ENCODE data around the gene STPG2.

STPG2 gene

GRCh38 chr4:98094118-98094517 is 49.2 kb downstream of the STPG2 start:
- Histone ChIP-seq H3K9me2 (ENCODE audit: low read depth, low read length) (no peaks in the 10 kb centered on the region), H3F3A (ENCODE audit: insufficient read depth, low read length) (no peaks in the 10 kb centered on the region), H3K9ac (ENCODE audit: low read length) (no peak overlapping the region), H3K79me2 (ENCODE audit: insufficient read depth, low read length) (no peaks in the 10 kb centered on the region), H3K36me3 (ENCODE audit: insufficient read depth, low read length) (no peaks in the 10 kb centered on the region), H4K20me1 (ENCODE audit: insufficient read depth, low read length) (no peaks in the 10 kb centered on the region), H3K27ac (ENCODE audit: low read depth, low read length, poor library complexity, severe bottlenecking) (no peak overlapping the region), H3K27me3 (ENCODE audit: insufficient read depth, low read length) (no peaks in the 10 kb centered on the region), H3K4me3 (ENCODE audit: low read depth, low read length, poor library complexity, severe bottlenecking) (no peak overlapping the region), H2AFZ (ENCODE audit: low read length) (no peak overlapping the region), H3K4me2 (ENCODE audit: low read length) (no peak overlapping the region), H3K4me1 (ENCODE audit: insufficient read depth, low read length, severe bottlenecking) (no peaks in the 10 kb centered on the region), H3K9me3 (ENCODE audit: low read length) (no peaks in the 10 kb centered on the region)
- no peak for TF ChIP-seq CTCF (IDR thresholded peaks at IDR 0.05; ENCODE audit: low read length)
- no peak for TF ChIP-seq EZH2 (IDR thresholded peaks at IDR 0.05; ENCODE audit: borderline replicate concordance, low read length)

GRCh38 chr4:98093662-98094061 is 49.6 kb downstream of the STPG2 start:
- Histone ChIP-seq H3F3A (ENCODE audit: insufficient read depth, low read length) (no peaks in the 10 kb centered on the region), H3K9me3 (ENCODE audit: low read length) (no peaks in the 10 kb centered on the region), H3K4me1 (ENCODE audit: insufficient read depth, low read length, severe bottlenecking) (no peaks in the 10 kb centered on the region), H3K4me3 (ENCODE audit: low read depth, low read length, poor library complexity, severe bottlenecking) (no peak overlapping the region), H3K79me2 (ENCODE audit: insufficient read depth, low read length) (no peaks in the 10 kb centered on the region), H3K9me2 (ENCODE audit: low read depth, low read length) (no peaks in the 10 kb centered on the region), H3K27ac (ENCODE audit: low read depth, low read length, poor library complexity, severe bottlenecking) (no peak overlapping the region), H2AFZ (ENCODE audit: low read length) (no peak overlapping the region), H3K36me3 (ENCODE audit: insufficient read depth, low read length) (no peaks in the 10 kb centered on the region), H4K20me1 (ENCODE audit: insufficient read depth, low read length) (no peaks in the 10 kb centered on the region), H3K9ac (ENCODE audit: low read length) (no peak overlapping the region), H3K27me3 (ENCODE audit: insufficient read depth, low read length) (no peaks in the 10 kb centered on the region), H3K4me2 (ENCODE audit: low read length) (no peak overlapping the region)
- TF ChIP-seq EZH2 (IDR thresholded peaks at IDR 0.05; ENCODE audit: borderline replicate concordance, low read length) (no peak), CTCF (IDR thresholded peaks at IDR 0.05; ENCODE audit: low read length) (no peak)

GRCh38 chr4:98092833-98093439 is 50.3 kb downstream of the STPG2 start:
- Histone ChIP-seq H3K4me1 (ENCODE audit: insufficient read depth, low read length, severe bottlenecking) (no peaks in the 10 kb centered on the region), H4K20me1 (ENCODE audit: insufficient read depth, low read length) (no peaks in the 10 kb centered on the region), H3K36me3 (ENCODE audit: insufficient read depth, low read length) (no peaks in the 10 kb centered on the region), H3K4me2 (ENCODE audit: low read length) (no peak overlapping the region), H3F3A (ENCODE audit: insufficient read depth, low read length) (no peaks in the 10 kb centered on the region), H3K27ac (ENCODE audit: low read depth, low read length, poor library complexity, severe bottlenecking) (no peak overlapping the region), H3K9me2 (ENCODE audit: low read depth, low read length) (no peaks in the 10 kb centered on the region), H3K4me3 (ENCODE audit: low read depth, low read length, poor library complexity, severe bottlenecking) (no peak overlapping the region), H2AFZ (ENCODE audit: low read length) (no peak overlapping the region), H3K27me3 (ENCODE audit: insufficient read depth, low read length) (no peaks in the 10 kb centered on the region), H3K9ac (ENCODE audit: low read length) (no peak overlapping the region), H3K79me2 (ENCODE audit: insufficient read depth, low read length) (no peaks in the 10 kb centered on the region), H3K9me3 (ENCODE audit: low read length) (no peaks in the 10 kb centered on the region)
- TF ChIP-seq EZH2 (IDR thresholded peaks at IDR 0.05; ENCODE audit: borderline replicate concordance, low read length), result no peak
- peak; percentile 59 for TF ChIP-seq CTCF (IDR thresholded peaks at IDR 0.05; ENCODE audit: low read length)
